IMR-90 (cell line): ENCODE measurements around the gene RAD51B. TPM values are rescaled to one million over a fixed set of nuclear protein-coding genes. Genes with fewer than 3 reads are reported as not detected.

Experiments
- ATAC-seq: fragments of 200-7000 bp; cut with Tn5 transposase; 2 replicates; pipeline ENCODE4 v1.9.1; 2020; ENCODE audit warnings: low read depth, mild to moderate bottlenecking, moderate library complexity
- BruUV-seq: library from RNA; stranded (reverse); fragments of 400-500 nt; replicated peaks from 2 replicates; lab custom pipeline; 2021; lab: Mats Ljungman, UMichigan
- CTCF ChIA-PET: fragments of 300-600 bp; formaldehyde crosslinking; extraction: SDS; loops from one replicate; lab custom pipeline; 2021; ENCODE audit warnings: antibody characterized with exemption; lab: Yijun Ruan, JAX
- POLR2A ChIA-PET: fragments of 300-600 bp; sonication (Branson Sonifier 250); formaldehyde crosslinking; loops from one replicate; lab custom pipeline; 2022; ENCODE audit warnings: antibody characterized with exemption; ENCODE audit not compliant: unreplicated experiment; lab: Charles Lee
- DNase-seq: peaks from one replicate; pipeline ENCODE4 v3.0.0; 2013
- H2AFZ ChIP-seq: replicated peaks from 2 replicates; pipeline ENCODE3; 2013; ENCODE audit warnings: low read length, mild to moderate bottlenecking; ENCODE audit not compliant: poor library complexity
- H2AK5ac ChIP-seq: 2 replicates; pipeline ENCODE4 v1.6.1; 2013; ENCODE audit warnings: low read depth, low read length, inconsistent platforms
- H2AK9ac ChIP-seq: replicated peaks from 2 replicates; pipeline ENCODE3; 2013; ENCODE audit warnings: mild to moderate bottlenecking, low read depth, low read length, moderate library complexity; ENCODE audit not compliant: poor library complexity
- H2BK120ac ChIP-seq: 2 replicates; pipeline ENCODE4 v1.6.1; 2013; ENCODE audit warnings: low read depth, low read length, inconsistent platforms
- H2BK15ac ChIP-seq: 3 replicates; pipeline ENCODE4 v1.6.1; 2013; ENCODE audit warnings: low read depth, low read length, inconsistent platforms
- H2BK20ac ChIP-seq: 2 replicates; pipeline ENCODE4 v1.6.1; 2013; ENCODE audit warnings: low read depth, mild to moderate bottlenecking, inconsistent platforms, low read length, moderate library complexity
- H2BK5ac ChIP-seq: 2 replicates; pipeline ENCODE4 v1.6.1; 2013; ENCODE audit warnings: mild to moderate bottlenecking, low read depth, low read length, inconsistent platforms; ENCODE audit not compliant: poor library complexity, severe bottlenecking
- H3K14ac ChIP-seq: replicated peaks from 2 replicates; pipeline ENCODE4 v1.6.1; 2013; ENCODE audit warnings: low read depth, low read length, inconsistent platforms
- H3K18ac ChIP-seq: 2 replicates; pipeline ENCODE4 v1.6.1; 2013; ENCODE audit warnings: low read depth, low read length, control low read depth
- H3K23ac ChIP-seq: 2 replicates; pipeline ENCODE4 v1.6.1; 2013; ENCODE audit warnings: low read depth, low read length, inconsistent platforms
- H3K27ac ChIP-seq: 2 replicates; pipeline ENCODE4 v1.5.1; 2013; ENCODE audit warnings: mild to moderate bottlenecking, control low read depth, low read length; ENCODE audit not compliant: insufficient read depth
- H3K27me3 ChIP-seq: 2 replicates; pipeline ENCODE4 v1.6.1; 2013; ENCODE audit warnings: low read length; ENCODE audit not compliant: control insufficient read depth, insufficient read depth
- H3K36me3 ChIP-seq: 2 replicates; pipeline ENCODE4 v1.6.1; 2013; ENCODE audit warnings: low read length, mixed read lengths; ENCODE audit not compliant: control insufficient read depth, insufficient read depth
- H3K4ac ChIP-seq: 2 replicates; pipeline ENCODE4 v1.6.1; 2013; ENCODE audit warnings: low read depth, low read length, inconsistent platforms
- H3K4me1 ChIP-seq: 2 replicates; pipeline ENCODE4 v1.6.1; 2013; ENCODE audit warnings: low read length, mixed read lengths; ENCODE audit not compliant: control insufficient read depth, insufficient read depth
- H3K4me2 ChIP-seq: 2 replicates; pipeline ENCODE4 v1.6.1; 2013; ENCODE audit warnings: low read depth, mild to moderate bottlenecking, control low read depth, low read length, moderate library complexity
- H3K4me3 ChIP-seq: 2 replicates; pipeline ENCODE4 v1.5.1; 2013; ENCODE audit warnings: low read depth, mild to moderate bottlenecking, control low read depth, low read length, moderate library complexity; ENCODE audit not compliant: insufficient read depth
- H3K56ac ChIP-seq: 2 replicates; pipeline ENCODE4 v1.6.1; 2013; ENCODE audit warnings: low read length, inconsistent platforms; ENCODE audit not compliant: insufficient read depth; ENCODE audit errors: extremely low read depth
- H3K79me1 ChIP-seq, 2 experiments: 2 replicates each; pipeline ENCODE4 v1.6.1; 2013; ENCODE audit warnings: low read length in 2 of 2, inconsistent platforms in 1 of 2, low read depth in 1 of 2
- H3K9ac ChIP-seq: 2 replicates; pipeline ENCODE4 v1.6.1; 2013; ENCODE audit warnings: low read depth, low read length, control low read depth
- H3K9me1 ChIP-seq: 2 replicates; pipeline ENCODE4 v1.6.1; 2013; ENCODE audit warnings: low read length, inconsistent platforms; ENCODE audit not compliant: insufficient read depth
- H3K9me3 ChIP-seq: 2 replicates; pipeline ENCODE4 v1.6.1; 2013; ENCODE audit warnings: low read length; ENCODE audit not compliant: control insufficient read depth, insufficient read depth
- H4K20me1 ChIP-seq: 2 replicates; pipeline ENCODE4 v1.6.1; 2013; ENCODE audit warnings: low read length, inconsistent platforms; ENCODE audit not compliant: insufficient read depth
- H4K5ac ChIP-seq: 2 replicates; pipeline ENCODE4 v1.6.1; 2013; ENCODE audit warnings: mild to moderate bottlenecking, low read depth, low read length, control low read depth
- H4K8ac ChIP-seq, 2 experiments: 2 replicates each; pipeline ENCODE4 v1.6.1; 2013; ENCODE audit warnings: low read depth in 2 of 2, low read length in 2 of 2, control low read depth in 1 of 2, inconsistent platforms in 1 of 2
- H4K91ac ChIP-seq: 2 replicates; pipeline ENCODE4 v1.6.1; 2013; ENCODE audit warnings: low read depth, low read length, inconsistent platforms; ENCODE audit not compliant: insufficient read depth
- BHLHE40 ChIP-seq: fragments of 150-350 bp; IDR thresholded peaks from 2 replicates; pipeline ENCODE4 v1.6.1; 2016; ENCODE audit warnings: mild to moderate bottlenecking, low read depth, low read length
- CEBPB ChIP-seq: IDR thresholded peaks from 2 replicates; pipeline ENCODE4 v1.6.1; 2012; ENCODE audit warnings: low read depth, low read length, improper control_type of control experiment
- CHD1 ChIP-seq: IDR thresholded peaks from 2 replicates; pipeline ENCODE4 v1.6.1; 2012; ENCODE audit warnings: low read depth, low read length, improper control_type of control experiment
- CTCF ChIP-seq: conservative IDR thresholded peaks from 2 replicates; pipeline ENCODE4 v1.5.1; 2012; ENCODE audit warnings: mild to moderate bottlenecking, low read depth, low read length, improper control_type of control experiment
- FOS ChIP-seq: fragments of 150-350 bp; IDR thresholded peaks from 2 replicates; pipeline ENCODE4 v1.6.1; 2016; ENCODE audit warnings: low read depth, low read length
- MXI1 ChIP-seq: IDR thresholded peaks from 2 replicates; pipeline ENCODE4 v1.6.1; 2012; ENCODE audit warnings: low read depth, mild to moderate bottlenecking, low read length, moderate library complexity, borderline replicate concordance
- NFE2L2 ChIP-seq: fragments of 150-350 bp; IDR thresholded peaks from 2 replicates; pipeline ENCODE4 v1.6.1; 2016; ENCODE audit warnings: low read depth, mild to moderate bottlenecking, low read length
- POLR2A ChIP-seq: IDR thresholded peaks from 2 replicates; pipeline ENCODE4 v1.6.1; 2012; ENCODE audit warnings: mild to moderate bottlenecking, low read depth, low read length
- RAD21 ChIP-seq: IDR thresholded peaks from 2 replicates; pipeline ENCODE4 v1.6.1; 2012; ENCODE audit warnings: low read length, improper control_type of control experiment
- SMC3 ChIP-seq: fragments of 150-350 bp; IDR thresholded peaks from 2 replicates; pipeline ENCODE4 v1.6.1; 2016; ENCODE audit warnings: low read depth, mild to moderate bottlenecking, antibody characterized with exemption, low read length, moderate library complexity
- dilution Hi-C: fragments of 300-500 bp; cut with HindIII; formaldehyde crosslinking; loops from one replicate; pipeline ENCODE4 v1.14.3; 2018; ENCODE audit warnings: low sequenced_read_pairs; ENCODE audit not compliant: unreplicated experiment
- in situ Hi-C: fragments of 300-500 bp; cut with MboI; formaldehyde crosslinking; loops from 3 replicates; pipeline ENCODE4 v1.14.3; 2019; ENCODE audit warnings: low sequenced_read_pairs, inconsistent platforms, mixed read lengths
- intact Hi-C: fragments of 100-400 bp; cut with micrococcal nuclease; formaldehyde crosslinking; loops from 2 replicates; pipeline ENCODE4 v1.10.0; 2022
- polyA plus RNA-seq, 3 experiments: library from polyadenylated mRNA; depleted of rRNA; stranded (reverse); fragments of >200 nt; gene quantifications; 2 replicates each; pipeline ENCODE4 v1.2.3, GENCODE V29; 2012; ENCODE audit warnings: low replicate concordance in 1 of 3
- total RNA-seq: library from RNA; depleted of rRNA; stranded (reverse); fragments of >200 nt; gene quantifications from 2 replicates; pipeline ENCODE4 v1.2.3, GENCODE V29; 2012
- TF ChIP-seq, protein P1 (sequence below): fragments of 150-350 bp; IDR thresholded peaks from 2 replicates; pipeline ENCODE4 v1.6.1; 2016; ENCODE audit warnings: low read depth, mild to moderate bottlenecking, low read length, moderate library complexity, borderline replicate concordance

The RAD51B gene
- total and polyA plus RNA-seq, 2 of the 4 experiments (the other 2 are of a cell fraction) = 5.1 to 18.8 TPM

GRCh38 chr14:68463705-68464374 lies 644.3 kb downstream of the RAD51B start:
- Histone ChIP-seq H2AFZ (no peak overlapping the region), H3K4me3 (no peak overlapping the region), H3K36me3 (no peaks in the 10 kb centered on the region), H3K4me2 (no peak overlapping the region), H2AK5ac (no peak overlapping the region), H2BK15ac (no peak overlapping the region), H3K14ac (no peak overlapping the region), H4K5ac (no peak overlapping the region), H2BK120ac (no peak overlapping the region), H3K27me3 (no peaks in the 10 kb centered on the region), H4K8ac (no peak overlapping the region), H3K4ac (no peak overlapping the region), H3K18ac (no peak overlapping the region), H4K20me1 (no peaks in the 10 kb centered on the region), H2BK5ac (no peak overlapping the region), H3K27ac (no peak overlapping the region), H3K9me1 (peaks cover 9% of the 10 kb centered on the region), H3K23ac (no peak overlapping the region), H3K9me3 (no peaks in the 10 kb centered on the region), H3K4me1 (peaks cover 13% of the 10 kb centered on the region), H4K91ac (no peak overlapping the region), H3K79me1 (peaks cover 0 to 3% of the 10 kb centered on the region in 2 experiments; a peak in 1 of 4 replicates), H2AK9ac (no peak overlapping the region), H3K9ac (no peak overlapping the region), H3K56ac (no peak overlapping the region), H2BK20ac (no peak overlapping the region)
- in situ Hi-C loops = no loop called here
- ATAC-seq (no peak), DNase-seq (no peak)
- ChIA-PET CTCF (no interaction called here), POLR2A (no interaction called here)
- BruUV-seq = no TSS peak
- TF ChIP-seq SMC3 = no peak
- no peak for TF ChIP-seq CEBPB
- TF ChIP-seq FOS = no peak
- TF ChIP-seq NFE2L2 = no peak
- TF ChIP-seq POLR2A = no peak
- TF ChIP-seq RAD21 = no peak
- TF ChIP-seq CTCF = no peak
- TF ChIP-seq MXI1 = no peak
- TF ChIP-seq CHD1 = no peak
- TF ChIP-seq BHLHE40 = no peak
- TF ChIP-seq, protein P1, sequence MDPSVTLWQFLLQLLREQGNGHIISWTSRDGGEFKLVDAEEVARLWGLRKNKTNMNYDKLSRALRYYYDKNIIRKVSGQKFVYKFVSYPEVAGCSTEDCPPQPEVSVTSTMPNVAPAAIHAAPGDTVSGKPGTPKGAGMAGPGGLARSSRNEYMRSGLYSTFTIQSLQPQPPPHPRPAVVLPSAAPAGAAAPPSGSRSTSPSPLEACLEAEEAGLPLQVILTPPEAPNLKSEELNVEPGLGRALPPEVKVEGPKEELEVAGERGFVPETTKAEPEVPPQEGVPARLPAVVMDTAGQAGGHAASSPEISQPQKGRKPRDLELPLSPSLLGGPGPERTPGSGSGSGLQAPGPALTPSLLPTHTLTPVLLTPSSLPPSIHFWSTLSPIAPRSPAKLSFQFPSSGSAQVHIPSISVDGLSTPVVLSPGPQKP = no peak
- dilution Hi-C loops = no loop called here
- intact Hi-C loops = loop anchor here (10.0 kb wide), 2 partner anchors 221 to 331 kb away; partner anchors contain the start of gene ZFP36L1
